NCI-H510A treated with DMSO at 0.1 percent for 48 hours (cell line): ENCODE measurements around the gene C1QTNF6.
"Not testable (repeated sequence)": the region's sequence is repeated elsewhere in the genome, so short reads cannot be mapped to it uniquely, and the experiment has no call there.

Source experiments
- DNase-seq: peaks from one replicate; lab custom pipeline; 2025; lab: John Stamatoyannopoulos, UW

C1QTNF6 gene

GRCh38 chr22:37187891-37188761, at the start of gene C1QTNF6:
Gene C1QTNF6 (minus strand): TSS chr22:37188247. CDS start chr22:37188213, 34 bp downstream.
- no peak for DNase-seq

GRCh38 chr22:37235897-37236607, 48.0 kb upstream of the C1QTNF6 start:
- no peak for DNase-seq

- DNase-seq, result no peak
These were observed 47.0 kb upstream of the C1QTNF6 start for GRCh38 chr22:37234736-37235711.

- no peak for DNase-seq
These were observed 45.9 kb upstream of the C1QTNF6 start for GRCh38 chr22:37233751-37234631.

GRCh38 chr22:37233371-37233750, 45.3 kb upstream of the C1QTNF6 start:
- DNase-seq, result not testable (repeated sequence)

GRCh38 chr22:37232140-37232998, 44.3 kb upstream of the C1QTNF6 start:
- no peak for DNase-seq

GRCh38 chr22:37231406-37232139, 43.5 kb upstream of the C1QTNF6 start:
- DNase-seq, result no peak

GRCh38 chr22:37230673-37231405, 42.8 kb upstream of the C1QTNF6 start:
- no peak for DNase-seq

- DNase-seq, result no peak
These were observed 42.0 kb upstream of the C1QTNF6 start for GRCh38 chr22:37229805-37230672.

GRCh38 chr22:37229012-37229804, 41.2 kb upstream of the C1QTNF6 start:
- DNase-seq, result no peak

GRCh38 chr22:37228106-37229011, 40.3 kb upstream of the C1QTNF6 start:
- DNase-seq, result no peak

GRCh38 chr22:37226514-37226913, 38.5 kb upstream of the C1QTNF6 start:
- no peak for DNase-seq

- no peak for DNase-seq
These were observed 38.0 kb upstream of the C1QTNF6 start for GRCh38 chr22:37226087-37226486.

- DNase-seq, result no peak
These were observed 37.4 kb upstream of the C1QTNF6 start for GRCh38 chr22:37225481-37225880.

GRCh38 chr22:37224757-37225420, 36.8 kb upstream of the C1QTNF6 start:
- DNase-seq, result no peak
